Nephron progenitor cell (in vitro differentiated cells): ENCODE measurements around the gene BICC1.
A peak's percentile ranks its signal among the peaks of the same experiment; 100 is the strongest.

Source experiments
- DNase-seq: peaks from one replicate; pipeline ENCODE4 v3.0.0; 2021
- H3K27ac Mint-ChIP-seq: 2 replicates; pipeline ENCODE4 v1.8.0; 2021; ENCODE audit warnings: mild to moderate bottlenecking, moderate library complexity, mixed read lengths
- H3K27me3 Mint-ChIP-seq: 2 replicates; pipeline ENCODE4 v1.8.0; 2021; ENCODE audit warnings: mild to moderate bottlenecking, low read depth, mixed read lengths; ENCODE audit not compliant: poor library complexity
- H3K36me3 Mint-ChIP-seq: 2 replicates; pipeline ENCODE4 v1.8.0; 2021; ENCODE audit warnings: low read depth, mixed read lengths
- H3K4me1 Mint-ChIP-seq: 2 replicates; pipeline ENCODE4 v1.8.0; 2021; ENCODE audit warnings: mixed read lengths
- H3K4me3 Mint-ChIP-seq: 2 replicates; pipeline ENCODE4 v1.8.0; 2021; ENCODE audit warnings: mild to moderate bottlenecking, moderate library complexity, mixed read lengths
- H3K9me3 Mint-ChIP-seq: 2 replicates; pipeline ENCODE4 v1.8.0; 2021; ENCODE audit warnings: mild to moderate bottlenecking, moderate library complexity, mixed read lengths
- TF ChIP-seq, protein P1 (sequence below): fragments of 200-600 bp; sonication (generic); IDR thresholded peaks from 2 replicates; pipeline ENCODE4 v1.5.0; 2021; ENCODE audit warnings: antibody characterized with exemption

BICC1 gene

DNA sequence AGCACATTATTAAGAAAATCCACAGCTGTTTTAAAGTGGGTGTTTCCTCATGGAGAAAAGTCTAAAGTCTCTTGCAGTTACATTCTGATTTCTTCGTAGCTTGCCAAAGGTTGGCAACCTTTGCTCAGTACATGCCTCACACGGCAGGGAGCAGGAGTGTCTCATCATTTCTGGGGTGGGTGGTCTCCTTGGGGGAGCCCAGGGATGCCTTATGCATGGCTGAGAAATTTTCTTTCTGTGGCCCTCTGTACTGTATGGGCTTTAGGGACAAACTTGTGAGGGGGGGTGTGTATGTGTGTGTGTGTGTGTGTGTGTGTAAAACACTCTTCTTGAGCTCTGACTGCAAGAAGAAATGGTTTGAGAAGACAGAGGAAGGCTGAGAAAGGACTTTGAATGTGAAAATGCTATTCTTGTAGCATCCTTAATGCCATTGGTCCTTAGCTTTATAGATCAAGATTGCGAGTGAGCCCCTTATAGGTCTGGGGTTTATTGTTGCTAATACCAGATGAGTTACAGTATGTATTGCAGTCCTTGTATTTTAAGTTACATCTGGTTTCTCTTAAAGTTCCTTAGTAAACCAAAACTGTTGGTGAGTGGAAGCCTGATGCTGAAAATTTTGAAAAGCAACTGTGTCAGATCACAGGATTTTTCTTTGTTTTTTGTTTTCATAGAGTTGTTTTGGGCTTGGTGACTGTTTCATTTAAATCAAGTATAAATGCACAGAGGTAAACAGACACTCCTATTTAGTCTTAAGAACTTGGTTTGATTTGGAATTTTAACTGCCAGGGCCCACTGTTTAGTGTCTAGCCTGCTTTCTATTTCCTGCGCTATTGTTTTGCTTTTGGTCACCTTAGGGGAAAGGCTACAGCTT lies 242.0 kb downstream of the BICC1 start:
- no peak for DNase-seq
- Mint-ChIP-seq H3K27me3 (peaks cover 2% of the 10 kb centered on the region), H3K36me3 (no peaks in the 10 kb centered on the region), H3K4me3 (no peak overlapping the region), H3K27ac (no peak overlapping the region), H3K9me3 (no peaks in the 10 kb centered on the region), H3K4me1 (peaks cover 29% of the 10 kb centered on the region)
- TF ChIP-seq, protein P1, sequence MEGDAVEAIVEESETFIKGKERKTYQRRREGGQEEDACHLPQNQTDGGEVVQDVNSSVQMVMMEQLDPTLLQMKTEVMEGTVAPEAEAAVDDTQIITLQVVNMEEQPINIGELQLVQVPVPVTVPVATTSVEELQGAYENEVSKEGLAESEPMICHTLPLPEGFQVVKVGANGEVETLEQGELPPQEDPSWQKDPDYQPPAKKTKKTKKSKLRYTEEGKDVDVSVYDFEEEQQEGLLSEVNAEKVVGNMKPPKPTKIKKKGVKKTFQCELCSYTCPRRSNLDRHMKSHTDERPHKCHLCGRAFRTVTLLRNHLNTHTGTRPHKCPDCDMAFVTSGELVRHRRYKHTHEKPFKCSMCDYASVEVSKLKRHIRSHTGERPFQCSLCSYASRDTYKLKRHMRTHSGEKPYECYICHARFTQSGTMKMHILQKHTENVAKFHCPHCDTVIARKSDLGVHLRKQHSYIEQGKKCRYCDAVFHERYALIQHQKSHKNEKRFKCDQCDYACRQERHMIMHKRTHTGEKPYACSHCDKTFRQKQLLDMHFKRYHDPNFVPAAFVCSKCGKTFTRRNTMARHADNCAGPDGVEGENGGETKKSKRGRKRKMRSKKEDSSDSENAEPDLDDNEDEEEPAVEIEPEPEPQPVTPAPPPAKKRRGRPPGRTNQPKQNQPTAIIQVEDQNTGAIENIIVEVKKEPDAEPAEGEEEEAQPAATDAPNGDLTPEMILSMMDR: no peak

DNA sequence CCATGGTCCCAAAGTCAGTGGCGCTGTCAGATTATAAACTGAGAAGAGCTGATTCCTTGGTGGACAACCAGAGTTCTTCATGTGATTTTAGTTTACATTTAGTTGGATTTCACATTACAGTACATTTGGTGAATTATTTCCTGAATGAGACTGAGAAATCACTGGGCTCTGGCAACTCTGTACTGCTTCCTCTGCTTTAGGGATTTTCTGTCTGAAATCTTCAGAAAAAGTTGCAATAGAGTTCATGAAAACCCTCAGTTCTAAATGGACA lies 242.6 kb downstream of the BICC1 start:
- TF ChIP-seq, protein P1: no peak
- no peak for DNase-seq
- Mint-ChIP-seq H3K4me1 (peaks cover 29% of the 10 kb centered on the region), H3K36me3 (no peaks in the 10 kb centered on the region), H3K27ac (no peak overlapping the region), H3K27me3 (peaks cover 2% of the 10 kb centered on the region), H3K4me3 (no peak overlapping the region), H3K9me3 (no peaks in the 10 kb centered on the region)

DNA sequence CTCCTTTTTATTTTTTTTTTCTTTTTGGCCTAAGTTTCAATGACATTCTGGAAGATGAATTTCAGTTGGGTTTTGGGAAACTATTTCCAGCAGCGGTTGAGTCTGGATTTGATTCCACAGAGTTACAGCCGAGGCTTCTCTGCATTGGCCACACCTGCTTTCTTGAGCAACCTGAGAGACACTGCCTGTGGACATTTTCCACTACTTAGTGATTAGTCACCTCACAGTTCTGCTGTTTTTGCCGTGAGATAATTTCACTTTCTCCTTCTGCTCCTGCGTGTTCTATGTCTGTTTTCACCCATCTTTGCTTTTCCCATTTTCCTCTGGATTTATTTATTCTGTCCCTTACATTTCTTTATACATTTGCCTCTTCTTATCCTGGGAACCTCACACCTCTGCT lies 243.0 kb downstream of the BICC1 start:
- peaks cover 2% of the 10 kb centered on the region for H3K27me3 Mint-ChIP-seq
- no peak overlapping the region for H3K4me3 Mint-ChIP-seq
- H3K4me1 Mint-ChIP-seq: peaks cover 29% of the 10 kb centered on the region
- DNase-seq: no peak
- TF ChIP-seq, protein P1: no peak
- H3K27ac Mint-ChIP-seq: no peak overlapping the region
- H3K36me3 Mint-ChIP-seq: no peaks in the 10 kb centered on the region
- H3K9me3 Mint-ChIP-seq: no peaks in the 10 kb centered on the region

GRCh38 chr10:58756130-58756719 lies 243.6 kb downstream of the BICC1 start:
- peak overlapping the region; percentile 84 for H3K27ac Mint-ChIP-seq
- DNase-seq: no peak
- H3K9me3 Mint-ChIP-seq: no peaks in the 10 kb centered on the region
- no peaks in the 10 kb centered on the region for H3K36me3 Mint-ChIP-seq
- peaks cover 29% of the 10 kb centered on the region for H3K4me1 Mint-ChIP-seq
- TF ChIP-seq, protein P1: no peak
- peaks cover 2% of the 10 kb centered on the region for H3K27me3 Mint-ChIP-seq
- no peak overlapping the region for H3K4me3 Mint-ChIP-seq

DNA sequence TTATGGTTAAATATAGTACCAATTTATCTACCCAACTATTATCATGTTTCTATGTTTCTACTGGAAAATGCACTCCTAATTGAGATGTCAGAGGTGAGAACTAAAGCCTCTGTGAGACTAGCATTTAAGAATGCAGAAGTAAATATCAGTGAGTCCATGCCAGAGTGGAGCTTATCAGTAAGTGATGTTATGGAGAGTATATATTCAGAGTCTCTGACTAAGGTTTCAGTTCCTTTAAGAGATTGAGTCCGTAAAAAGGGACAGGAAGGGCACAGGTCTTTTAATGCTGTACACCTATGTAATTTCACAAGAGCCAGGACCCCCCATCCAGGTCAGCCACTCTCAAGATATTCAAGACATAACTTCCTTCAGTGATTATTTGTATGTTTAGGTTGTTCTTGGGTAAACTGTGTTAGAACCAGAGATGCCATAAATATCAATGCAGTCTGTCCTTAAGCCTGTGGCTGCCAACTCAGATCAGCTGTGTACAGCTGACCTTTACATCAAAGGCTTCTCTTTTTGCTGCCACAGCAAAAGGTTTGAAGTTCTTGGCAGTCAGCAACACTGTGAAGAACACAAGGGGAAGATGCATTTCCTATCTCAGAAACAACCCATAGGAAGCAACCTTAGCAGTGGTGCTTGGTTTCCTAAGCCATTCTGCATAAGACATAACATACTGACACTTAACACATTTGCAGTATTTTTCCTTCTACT lies 244.8 kb downstream of the BICC1 start:
- peaks cover 29% of the 10 kb centered on the region for H3K4me1 Mint-ChIP-seq
- no peaks in the 10 kb centered on the region for H3K9me3 Mint-ChIP-seq
- no peak overlapping the region for H3K27ac Mint-ChIP-seq
- H3K36me3 Mint-ChIP-seq: no peaks in the 10 kb centered on the region
- H3K27me3 Mint-ChIP-seq: peaks cover 2% of the 10 kb centered on the region
- H3K4me3 Mint-ChIP-seq: no peak overlapping the region
- no peak for DNase-seq
- TF ChIP-seq, protein P1: no peak
